HG02588 (cell line): ENCODE data around the gene STS.
"Not testable (repeated sequence)": the region's sequence is repeated elsewhere in the genome, so short reads cannot be mapped to it uniquely, and the experiment has no call there.

Source experiments
- ATAC-seq: cut with Tn5 transposase; IDR thresholded peaks from one replicate; pipeline ENCODE4 v1.9.1; 2021; ENCODE audit warnings: mild to moderate bottlenecking, moderate library complexity; ENCODE audit not compliant: unreplicated experiment

The STS gene

GRCh38 chrX:7178859-7179258 lies 31.3 kb downstream of the STS start:
- not testable (repeated sequence) for ATAC-seq

- no peak for ATAC-seq
Observed at GRCh38 chrX:7179446-7179845, 31.9 kb downstream of the STS start.

GRCh38 chrX:7184816-7185215 lies 37.3 kb downstream of the STS start:
- ATAC-seq, result no peak

- no peak for ATAC-seq
Observed at GRCh38 chrX:7188672-7189071, 41.2 kb downstream of the STS start.

GRCh38 chrX:7190157-7190556 lies 42.6 kb downstream of the STS start:
- ATAC-seq, result no peak

- no peak for ATAC-seq
Observed at GRCh38 chrX:7191681-7192110, 44.2 kb downstream of the STS start.

- no peak for ATAC-seq
Observed at GRCh38 chrX:7192871-7193270, 45.4 kb downstream of the STS start.

- ATAC-seq, result no peak
Observed at GRCh38 chrX:7194606-7195005, 47.1 kb downstream of the STS start.
